Suppressor macrophage treated with lipopolysaccharide for 1 hour (primary cell): ENCODE measurements around the gene TCF4.

Experiments
- DNase-seq, 3 donors: peaks; one replicate each; pipeline ENCODE4 v3.0.0-alpha.2; 2020 to 2022

TCF4 gene

DNA sequence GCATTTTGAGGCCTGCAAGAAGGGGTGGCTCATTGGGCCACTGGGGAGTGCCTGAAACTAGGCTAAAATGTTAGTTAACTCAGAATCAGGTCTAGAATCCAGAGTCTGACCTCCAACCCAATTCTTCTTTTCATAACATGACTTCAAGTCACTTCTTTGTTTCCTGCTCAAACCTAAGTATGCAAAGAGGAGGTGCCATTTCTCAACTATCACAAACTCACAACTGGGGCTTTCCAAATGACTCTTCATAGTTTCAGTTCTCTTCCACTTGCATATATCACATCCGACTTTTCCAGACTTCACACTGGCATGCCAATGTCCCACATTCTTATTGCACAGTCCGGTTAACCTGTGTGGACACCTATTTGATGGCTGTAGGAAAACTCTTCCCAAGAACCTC is 211.6 kb downstream of the TCF4 start:
- peak; percentile 80 to 90 (median 90) for DNase-seq

GRCh38 chr18:55375930-55376329 is 212.1 kb downstream of the TCF4 start:
- peak; percentile 22 to 47 (median 36) for DNase-seq

DNA sequence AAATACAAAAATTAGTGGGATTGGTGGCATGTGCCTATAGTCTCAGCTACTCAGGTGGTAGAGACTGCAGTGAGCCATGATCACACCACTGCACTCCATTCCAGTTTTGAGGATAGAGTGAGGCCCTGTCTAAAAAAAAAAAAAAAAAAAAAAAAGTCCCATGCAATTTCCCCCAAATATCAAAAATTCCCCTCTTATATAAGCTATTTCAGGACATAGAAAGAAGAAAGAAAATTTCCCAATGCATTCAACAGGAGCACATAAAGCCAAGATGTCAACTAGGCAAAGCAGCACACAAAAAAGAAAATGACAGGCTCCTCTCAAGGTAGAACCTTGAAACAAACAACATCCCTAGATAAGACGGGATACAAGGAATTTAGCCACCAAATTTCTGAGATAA is 213.3 kb downstream of the TCF4 start:
- DNase-seq = peak; percentile 30 to 62 (median 57)

DNA sequence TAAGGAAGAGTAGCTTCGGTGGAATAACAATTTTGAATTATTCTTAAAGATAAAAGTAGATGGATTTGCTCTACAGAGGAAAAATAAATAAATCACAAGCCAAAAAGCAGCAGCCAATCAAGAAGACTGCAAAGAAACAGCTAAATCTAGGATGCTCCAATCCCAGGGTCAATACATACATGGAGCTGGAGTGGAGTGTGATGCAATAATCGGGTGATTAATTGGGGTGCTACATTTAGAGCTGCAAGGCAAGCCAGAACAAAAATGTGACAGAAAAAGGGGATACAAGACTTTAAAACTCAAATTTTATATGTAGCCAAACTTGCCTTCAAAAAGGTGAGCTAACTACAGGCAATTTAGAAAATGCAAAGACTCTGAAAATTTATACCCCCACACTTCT is 215.8 kb downstream of the TCF4 start:
- DNase-seq = no peak

DNA sequence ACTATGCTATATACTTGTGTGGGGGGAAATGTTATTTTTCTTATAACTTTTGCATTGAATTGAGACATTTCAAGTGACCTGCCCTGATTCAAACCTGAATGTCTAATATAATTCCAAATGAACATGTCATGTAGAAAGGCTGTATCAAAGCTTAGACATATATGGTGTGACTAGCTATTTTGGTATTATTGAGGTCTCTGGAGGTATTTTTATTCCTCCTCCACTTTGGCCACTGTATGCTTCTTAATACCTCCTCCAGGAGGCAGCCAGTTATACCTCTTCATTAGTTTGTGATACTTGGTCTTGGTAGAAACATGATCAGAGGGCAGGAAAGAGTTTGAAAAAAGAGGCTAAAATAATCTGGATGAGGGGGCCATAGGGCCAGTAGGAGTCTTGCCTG is 217.1 kb downstream of the TCF4 start:
- no peak for DNase-seq

DNA sequence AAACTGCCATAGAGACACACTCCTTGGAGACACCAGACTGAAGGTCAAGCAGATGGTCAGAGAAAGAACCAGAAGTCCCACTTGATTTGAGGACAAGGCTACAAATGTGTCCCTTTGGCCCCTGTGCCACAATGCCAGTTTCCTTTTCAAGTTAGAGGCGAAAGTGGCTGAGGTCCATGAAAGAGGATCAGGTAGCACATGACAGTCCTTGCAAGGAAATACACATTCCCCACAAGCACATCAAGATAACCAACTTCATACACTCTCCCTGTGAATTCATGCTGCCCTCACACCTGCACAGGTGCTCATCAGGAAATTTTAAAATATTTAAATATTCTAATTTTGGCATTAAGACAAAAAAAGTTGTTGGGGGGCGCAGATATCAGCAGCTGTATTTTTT is 218.6 kb downstream of the TCF4 start:
- DNase-seq = no peak

DNA sequence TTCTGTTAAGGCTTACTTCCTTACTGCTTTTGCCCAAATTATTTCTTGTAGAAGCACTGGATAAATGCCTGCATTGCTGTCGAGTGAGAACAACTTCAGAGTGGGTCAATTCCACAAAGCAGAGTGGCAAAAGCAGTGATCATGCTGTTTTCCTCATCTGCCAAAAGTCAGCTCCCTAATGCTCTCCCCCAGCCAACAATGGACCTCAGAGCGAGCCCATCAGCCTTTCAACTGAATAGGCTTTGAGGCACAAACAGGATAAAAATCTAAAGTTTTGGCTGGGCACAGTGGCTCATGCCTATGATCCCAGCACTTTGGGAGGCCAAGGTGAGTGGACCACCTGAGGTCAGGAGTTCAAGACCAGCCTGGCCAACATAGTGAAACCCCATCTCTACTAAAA is 222.7 kb downstream of the TCF4 start:
- no peak for DNase-seq

DNA sequence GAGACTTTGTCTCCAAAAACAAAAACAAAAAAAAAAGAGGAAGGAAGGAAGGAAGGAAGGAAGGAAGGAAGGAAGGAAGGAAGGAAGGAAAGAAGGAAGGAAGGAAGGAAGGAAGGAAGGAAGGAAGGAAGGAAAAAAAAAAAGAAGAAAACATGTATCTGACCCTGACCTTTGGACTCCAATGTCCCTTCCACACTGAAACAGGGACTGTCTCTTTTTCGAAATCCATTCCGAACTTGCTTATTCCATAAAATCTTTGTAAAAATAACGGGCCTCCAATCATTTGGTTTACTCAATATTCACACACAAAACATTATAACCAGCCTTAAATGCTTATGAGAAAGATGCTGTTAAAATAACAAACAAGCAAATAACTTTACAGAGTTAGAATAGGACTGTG is 225.7 kb downstream of the TCF4 start:
- DNase-seq = no peak

DNA sequence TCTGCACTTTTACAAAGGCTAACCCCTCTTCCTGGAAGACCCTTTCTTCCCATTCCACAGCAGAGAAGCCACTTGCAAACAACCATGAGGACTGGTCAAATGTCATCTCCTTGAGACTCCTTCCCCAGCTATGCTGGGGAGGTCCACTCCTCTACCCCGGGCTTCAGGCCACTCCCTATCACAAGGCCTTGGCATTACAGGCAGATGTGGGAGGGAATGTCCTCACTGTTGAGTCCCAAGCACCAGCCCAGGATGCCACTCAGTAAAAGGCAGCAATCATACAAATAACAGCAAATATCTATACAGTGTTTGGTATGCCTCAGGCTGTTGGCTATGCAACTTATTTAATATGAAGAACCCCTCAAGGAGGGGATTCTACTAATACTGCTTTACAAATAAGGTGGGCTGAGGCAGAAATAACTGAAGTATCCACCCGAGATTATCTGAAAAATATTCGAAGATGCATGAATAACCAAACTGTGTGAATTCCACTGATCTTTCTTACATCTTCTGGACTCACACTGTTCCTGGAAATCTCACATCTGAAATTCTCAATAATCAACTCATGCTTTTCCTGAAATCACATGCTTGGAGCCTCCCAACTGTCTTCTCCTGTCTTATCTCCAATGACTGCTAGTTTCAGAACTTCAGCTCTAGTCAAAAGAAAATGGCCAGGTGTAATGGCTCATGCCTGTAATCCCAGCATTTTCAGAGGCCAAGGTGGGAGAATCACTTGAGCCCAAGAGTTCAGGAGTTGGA is 226.3 kb downstream of the TCF4 start:
- DNase-seq = no peak

- no peak for DNase-seq
These were observed 227.9 kb downstream of the TCF4 start for GRCh38 chr18:55360061-55360460.

- DNase-seq = no peak
These were observed 231.2 kb downstream of the TCF4 start for GRCh38 chr18:55356815-55357214.

DNA sequence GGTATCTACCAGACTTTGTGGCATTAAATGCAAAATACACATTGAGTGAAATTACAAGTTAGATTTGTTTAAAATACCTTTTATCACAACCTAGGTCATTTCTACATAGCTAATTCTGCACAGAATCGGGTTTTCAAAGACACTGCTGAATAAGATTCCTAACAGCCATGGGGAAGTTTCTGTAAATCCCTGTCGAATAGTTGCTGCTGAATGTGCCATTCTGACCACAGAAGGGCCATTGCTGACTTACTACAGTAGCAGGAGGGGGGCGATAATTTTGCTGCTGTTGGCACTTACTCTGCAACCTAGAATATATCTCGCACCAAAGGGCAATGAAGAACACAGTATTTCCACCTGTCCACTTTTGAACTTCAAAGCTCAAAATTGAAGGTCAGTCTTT is 232.8 kb downstream of the TCF4 start:
- peak; percentile 30 to 50 (median 47) for DNase-seq

DNA sequence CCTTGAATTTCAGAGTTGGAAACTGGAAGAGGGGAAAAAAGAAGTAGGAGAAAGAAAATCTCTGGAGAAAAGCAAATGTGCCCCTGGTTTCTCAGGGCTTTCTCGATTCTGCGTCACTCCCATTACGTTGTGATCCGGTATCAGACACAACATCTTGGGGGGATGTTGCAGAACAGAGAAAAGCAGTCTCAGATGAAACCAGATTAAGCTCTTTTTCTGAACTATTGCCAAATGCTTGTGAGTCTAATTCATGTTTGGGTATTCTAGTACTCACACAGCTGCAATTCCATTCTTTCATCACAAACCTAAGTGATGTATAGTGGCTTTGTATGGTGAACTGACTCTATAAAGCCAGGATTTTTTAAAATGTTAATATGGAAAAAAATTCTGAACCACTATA is 233.2 kb downstream of the TCF4 start:
- DNase-seq = peak; percentile 19 to 62 (median 48)

GRCh38 chr18:55353806-55354205 is 234.2 kb downstream of the TCF4 start:
- no peak for DNase-seq

DNA sequence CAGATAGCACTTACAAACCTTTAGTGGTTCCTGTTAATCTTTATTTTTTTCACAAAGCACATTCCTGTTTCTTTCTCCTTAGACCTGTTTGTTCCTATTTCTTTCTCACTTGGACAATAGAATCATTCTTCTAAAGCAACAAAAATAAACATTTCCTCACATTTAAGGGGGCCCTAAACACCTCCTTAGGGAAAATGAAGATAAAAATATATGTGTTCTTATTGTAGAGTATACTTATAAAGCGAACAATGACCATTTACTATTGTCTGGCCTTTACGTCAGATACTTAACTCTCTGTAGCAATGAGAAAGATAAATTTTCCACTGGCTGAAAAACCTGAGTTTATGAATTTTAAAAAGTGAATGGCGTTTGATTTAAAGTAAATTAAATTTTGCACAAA is 234.6 kb downstream of the TCF4 start:
- DNase-seq = no peak

DNA sequence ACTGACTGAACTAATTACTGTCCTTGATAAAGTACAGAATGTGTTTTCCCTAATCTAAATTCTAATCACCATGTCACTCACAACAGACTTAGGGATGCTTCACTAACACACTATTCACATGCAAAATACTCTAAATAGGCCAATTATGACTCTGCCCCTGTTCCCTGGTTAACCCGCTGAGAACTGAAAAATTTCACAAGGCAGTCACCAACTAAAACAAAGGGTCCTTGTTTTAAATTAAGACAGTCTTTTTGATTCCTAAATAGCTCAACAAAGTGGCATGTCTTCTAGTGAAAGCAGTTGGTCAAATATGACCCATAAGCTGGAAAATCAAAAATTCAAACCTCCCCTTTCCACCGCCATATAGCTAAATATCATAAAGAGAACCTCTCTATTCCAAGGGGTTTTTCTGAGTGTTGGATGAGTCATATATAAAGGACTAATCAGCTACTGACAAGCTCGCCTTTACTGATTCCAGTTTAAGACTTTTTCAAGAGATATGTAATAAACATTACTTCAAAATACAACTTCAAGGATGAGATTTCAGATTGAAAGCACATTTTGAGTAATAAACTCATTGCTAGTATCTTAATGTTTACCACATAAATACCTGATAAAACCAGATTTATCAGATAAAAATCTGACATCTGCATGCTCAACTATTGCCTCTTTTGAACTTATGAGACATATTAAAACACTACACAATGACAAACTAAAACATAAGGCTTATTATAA is 235.8 kb downstream of the TCF4 start:
- peak in 2 of 3 donors; percentile 38 to 49 for DNase-seq

DNA sequence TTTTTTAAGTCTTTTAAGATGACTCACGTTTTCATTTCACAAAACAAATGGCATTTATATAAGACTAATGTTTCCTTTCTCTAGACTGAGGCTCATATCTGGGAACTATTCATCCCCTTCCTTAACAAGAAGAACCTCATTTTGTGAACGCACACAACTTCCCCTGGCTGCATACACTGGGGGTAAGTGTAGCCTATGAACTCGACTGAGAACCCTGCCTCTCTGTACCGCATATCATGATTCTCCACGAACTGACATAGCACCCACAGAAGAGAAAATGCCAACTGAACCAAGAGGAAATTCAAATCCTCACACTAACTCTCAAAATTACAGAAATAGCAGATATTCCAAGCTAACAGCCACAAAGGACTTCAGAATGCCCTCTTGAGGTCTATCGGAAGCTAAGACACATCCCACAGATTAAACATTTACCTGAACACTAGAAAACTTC is 236.7 kb downstream of the TCF4 start:
- peak; percentile 17 to 54 (median 35) for DNase-seq

GRCh38 chr18:55349685-55350084 is 238.3 kb downstream of the TCF4 start:
- DNase-seq = no peak

DNA sequence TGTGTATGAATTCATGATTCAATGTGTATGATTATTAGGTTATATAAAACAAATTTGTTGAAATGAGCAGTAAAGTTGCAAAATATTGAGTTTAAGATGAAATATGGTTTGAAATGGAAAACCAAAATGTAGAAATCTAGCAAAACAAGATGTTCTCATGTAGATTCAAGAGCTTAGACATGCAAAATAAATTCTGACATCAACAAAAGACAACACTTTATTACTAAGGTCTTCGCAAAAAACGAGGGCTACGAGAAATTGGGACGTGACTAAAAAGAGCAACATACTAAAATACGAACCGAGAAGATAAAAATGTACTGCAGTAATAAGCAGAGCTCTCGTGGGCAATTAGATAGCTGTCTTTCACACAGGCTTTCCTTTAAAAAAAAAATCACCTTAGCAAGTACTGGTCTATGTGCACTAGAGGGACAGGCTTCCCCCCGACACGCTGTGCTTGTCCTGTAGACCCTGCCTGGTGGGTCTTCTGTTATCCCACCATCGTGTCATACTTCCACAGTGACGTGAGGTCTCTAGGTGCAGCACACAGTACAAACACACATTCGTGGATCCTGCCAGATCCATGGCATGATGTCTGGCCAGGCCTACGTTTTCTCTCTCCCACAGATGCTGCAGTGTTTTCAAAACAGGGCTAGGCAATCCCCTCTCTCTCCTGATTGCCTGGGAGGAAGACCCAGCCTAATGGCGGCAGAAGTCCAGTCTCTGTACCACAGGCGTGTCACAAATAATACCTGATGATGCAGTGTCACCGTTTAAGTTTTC is 240.8 kb downstream of the TCF4 start:
- DNase-seq = no peak

DNA sequence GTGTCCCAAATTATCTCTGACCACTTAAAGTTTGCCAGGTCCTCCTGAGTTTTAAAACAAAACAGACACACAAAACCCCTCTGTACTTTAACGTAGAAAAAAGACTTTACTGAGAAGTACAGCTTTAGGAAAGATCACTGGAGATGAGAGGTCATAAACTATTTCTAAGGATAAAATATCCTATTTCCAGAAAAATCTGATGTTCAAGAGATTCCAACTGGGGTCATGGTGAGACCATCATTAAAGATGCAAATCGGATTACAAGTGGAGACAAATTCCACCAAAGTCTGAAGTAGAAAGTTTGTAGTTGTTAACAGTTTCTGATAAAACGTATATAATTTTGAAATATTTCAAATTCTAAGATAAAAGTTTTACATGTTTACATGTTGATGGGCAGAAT is 241.6 kb downstream of the TCF4 start:
- no peak for DNase-seq

DNA sequence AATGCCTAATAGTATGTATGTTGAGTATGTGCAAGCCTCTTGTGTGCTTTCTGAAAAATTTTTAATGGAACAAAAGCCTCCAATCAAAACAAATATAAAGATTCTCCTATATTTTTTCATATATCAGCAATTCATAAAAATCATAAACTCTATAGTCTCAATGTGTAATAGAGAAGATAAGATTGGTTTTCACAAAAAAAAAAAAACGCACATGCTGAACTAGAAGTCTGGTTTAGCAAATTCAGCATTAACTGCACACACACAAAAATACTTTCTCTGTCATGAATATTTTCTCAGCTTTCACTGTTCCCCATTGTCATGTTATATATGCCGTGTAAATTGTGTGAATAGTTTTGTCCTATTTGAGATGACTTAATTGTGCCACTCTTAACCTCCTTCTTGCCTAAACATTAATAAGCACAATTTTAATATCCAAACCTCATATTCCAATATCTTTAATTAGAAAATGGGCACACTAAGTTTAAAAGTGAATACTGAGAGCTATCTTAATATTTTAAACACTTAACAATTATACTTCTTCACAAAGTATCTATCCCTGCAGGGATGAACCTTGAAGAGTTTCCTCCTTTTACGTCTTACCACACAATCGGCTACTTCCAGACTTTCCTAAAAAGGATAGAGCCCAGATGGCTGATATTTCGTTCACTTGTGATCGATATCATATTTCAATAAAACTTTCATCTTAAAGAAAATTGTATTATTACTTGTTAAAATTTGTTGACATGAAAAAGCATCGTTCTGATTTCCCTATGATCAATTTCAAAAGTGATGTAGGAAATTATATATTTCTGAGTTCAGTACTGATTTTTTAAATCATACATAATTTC is 242.7 kb downstream of the TCF4 start:
- DNase-seq = no peak

DNA sequence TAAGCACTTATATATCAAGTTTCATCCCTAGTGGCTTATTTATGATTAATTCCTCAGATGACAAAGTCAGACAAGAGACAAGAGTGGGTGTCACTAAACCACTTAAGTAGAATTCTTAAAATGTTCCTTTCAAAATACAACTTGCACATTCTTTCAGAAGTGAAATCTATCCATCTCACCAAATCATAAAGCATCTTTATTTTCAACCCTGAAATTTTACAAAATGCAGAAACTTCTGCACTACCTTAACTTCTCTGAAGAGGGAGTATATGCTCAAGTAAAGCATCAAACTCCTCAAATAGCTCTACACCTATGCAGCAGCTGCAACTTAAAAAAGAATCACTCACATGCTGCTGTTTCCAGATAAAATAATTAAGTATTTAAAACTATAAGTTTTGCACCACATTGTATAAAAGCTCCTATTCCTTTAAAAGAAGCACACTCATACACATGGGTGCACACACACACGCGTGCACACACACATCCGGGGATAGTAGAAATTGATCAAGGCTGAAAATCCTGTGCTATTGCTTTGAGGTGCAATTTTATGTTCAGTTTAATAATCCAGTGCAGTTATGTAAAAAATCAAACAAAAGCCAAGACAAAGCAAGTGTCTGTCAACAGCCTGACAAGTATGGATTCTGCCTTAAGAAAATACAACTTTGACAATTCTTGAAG is 244.5 kb downstream of the TCF4 start:
- peak; percentile 18 to 52 (median 39) for DNase-seq
